Parathyroid adenoma (tissue), 2 donors: ENCODE data around the gene CGRRF1.

Experiments used
- H2AFZ ChIP-seq: fragments of 300-600 bp; sonication (generic); one replicate; pipeline ENCODE4 v1.7.0; 2017; ENCODE audit warnings: antibody characterized with exemption, mild to moderate bottlenecking
- H3K27ac ChIP-seq: fragments of 300-600 bp; sonication (generic); one replicate; pipeline ENCODE4 v1.7.0; 2017
- H3K27me3 ChIP-seq: fragments of 300-600 bp; sonication (generic); one replicate; pipeline ENCODE4 v1.7.0; 2017; ENCODE audit warnings: low read length; ENCODE audit not compliant: control insufficient read depth, insufficient read depth
- H3K36me3 ChIP-seq: fragments of 300-600 bp; sonication (generic); one replicate; pipeline ENCODE4 v1.7.0; 2017; ENCODE audit warnings: low read length; ENCODE audit not compliant: control insufficient read depth, insufficient read depth
- H3K4me1 ChIP-seq: fragments of 300-600 bp; sonication (generic); one replicate; pipeline ENCODE4 v1.7.0; 2017; ENCODE audit warnings: control low read depth
- H3K4me2 ChIP-seq: fragments of 300-600 bp; sonication (generic); one replicate; pipeline ENCODE4 v1.7.0; 2017; ENCODE audit warnings: low read length
- H3K4me3 ChIP-seq: fragments of 300-600 bp; sonication (generic); one replicate; pipeline ENCODE4 v1.7.0; 2017; ENCODE audit warnings: low read depth, low read length
- H3K79me2 ChIP-seq: fragments of 300-600 bp; sonication (generic); one replicate; pipeline ENCODE4 v1.7.0; 2017; ENCODE audit warnings: control low read depth
- H3K9ac ChIP-seq: fragments of 300-600 bp; sonication (generic); one replicate; pipeline ENCODE4 v1.7.0; 2017; ENCODE audit warnings: mild to moderate bottlenecking
- H3K9me3 ChIP-seq: fragments of 300-600 bp; sonication (generic); one replicate; pipeline ENCODE4 v1.7.0; 2017; ENCODE audit warnings: low read length; ENCODE audit not compliant: control insufficient read depth
- TF ChIP-seq, protein P1 (sequence below): fragments of 300-600 bp; sonication (generic); IDR thresholded peaks from one replicate; pipeline ENCODE4 v1.7.0; 2017; ENCODE audit warnings: antibody characterized with exemption, mild to moderate bottlenecking
- donor health status: primary hyperparathyroidism.

The CGRRF1 gene

GRCh38 chr14:54483073-54483745 is 26.5 kb upstream of the CGRRF1 start:
- Histone ChIP-seq H3K27ac (no peak overlapping the region), H3K36me3 (no peaks in the 10 kb centered on the region), H3K4me1 (peaks cover 6% of the 10 kb centered on the region), H3K4me2 (no peak overlapping the region), H3K9me3 (no peaks in the 10 kb centered on the region), H3K9ac (no peak overlapping the region), H3K27me3 (no peaks in the 10 kb centered on the region), H3K4me3 (no peak overlapping the region), H3K79me2 (peaks cover 17% of the 10 kb centered on the region), H2AFZ (no peak overlapping the region)
- TF ChIP-seq, protein P1, sequence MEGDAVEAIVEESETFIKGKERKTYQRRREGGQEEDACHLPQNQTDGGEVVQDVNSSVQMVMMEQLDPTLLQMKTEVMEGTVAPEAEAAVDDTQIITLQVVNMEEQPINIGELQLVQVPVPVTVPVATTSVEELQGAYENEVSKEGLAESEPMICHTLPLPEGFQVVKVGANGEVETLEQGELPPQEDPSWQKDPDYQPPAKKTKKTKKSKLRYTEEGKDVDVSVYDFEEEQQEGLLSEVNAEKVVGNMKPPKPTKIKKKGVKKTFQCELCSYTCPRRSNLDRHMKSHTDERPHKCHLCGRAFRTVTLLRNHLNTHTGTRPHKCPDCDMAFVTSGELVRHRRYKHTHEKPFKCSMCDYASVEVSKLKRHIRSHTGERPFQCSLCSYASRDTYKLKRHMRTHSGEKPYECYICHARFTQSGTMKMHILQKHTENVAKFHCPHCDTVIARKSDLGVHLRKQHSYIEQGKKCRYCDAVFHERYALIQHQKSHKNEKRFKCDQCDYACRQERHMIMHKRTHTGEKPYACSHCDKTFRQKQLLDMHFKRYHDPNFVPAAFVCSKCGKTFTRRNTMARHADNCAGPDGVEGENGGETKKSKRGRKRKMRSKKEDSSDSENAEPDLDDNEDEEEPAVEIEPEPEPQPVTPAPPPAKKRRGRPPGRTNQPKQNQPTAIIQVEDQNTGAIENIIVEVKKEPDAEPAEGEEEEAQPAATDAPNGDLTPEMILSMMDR, result no peak

- Histone ChIP-seq H3K4me3 (no peak overlapping the region), H3K27ac (no peak overlapping the region), H3K79me2 (peaks cover 20% of the 10 kb centered on the region), H2AFZ (no peak overlapping the region), H3K36me3 (no peaks in the 10 kb centered on the region), H3K9ac (no peak overlapping the region), H3K4me1 (peaks cover 6% of the 10 kb centered on the region), H3K9me3 (no peaks in the 10 kb centered on the region), H3K4me2 (no peak overlapping the region), H3K27me3 (no peaks in the 10 kb centered on the region)
- TF ChIP-seq, protein P1, result no peak
These were observed 25.9 kb upstream of the CGRRF1 start for GRCh38 chr14:54483846-54484245.

- H3K4me3 ChIP-seq, result no peak overlapping the region
- no peak overlapping the region for H3K27ac ChIP-seq
- no peaks in the 10 kb centered on the region for H3K36me3 ChIP-seq
- TF ChIP-seq, protein P1, result no peak
- H2AFZ ChIP-seq, result no peak overlapping the region
- no peak overlapping the region for H3K4me2 ChIP-seq
- no peak overlapping the region for H3K9ac ChIP-seq
- peaks cover 9% of the 10 kb centered on the region for H3K4me1 ChIP-seq
- no peaks in the 10 kb centered on the region for H3K9me3 ChIP-seq
- peaks cover 22% of the 10 kb centered on the region for H3K79me2 ChIP-seq
- H3K27me3 ChIP-seq, result no peaks in the 10 kb centered on the region
These were observed 23.0 kb upstream of the CGRRF1 start for GRCh38 chr14:54486685-54487084.

- peaks cover 22% of the 10 kb centered on the region for H3K79me2 ChIP-seq
- H3K4me2 ChIP-seq, result peak overlapping the region; percentile 86
- H3K27me3 ChIP-seq, result no peaks in the 10 kb centered on the region
- TF ChIP-seq, protein P1, result no peak
- peak overlapping the region; percentile 84 for H3K27ac ChIP-seq
- peak overlapping the region; percentile 62 for H3K9ac ChIP-seq
- H3K9me3 ChIP-seq, result no peaks in the 10 kb centered on the region
- peaks cover 9% of the 10 kb centered on the region for H3K4me1 ChIP-seq
- no peaks in the 10 kb centered on the region for H3K36me3 ChIP-seq
- H2AFZ ChIP-seq, result peak overlapping the region; percentile 91
- peak overlapping the region; percentile 84 for H3K4me3 ChIP-seq
These were observed 21.9 kb upstream of the CGRRF1 start for GRCh38 chr14:54487771-54488170.

GRCh38 chr14:54488318-54488645 is 21.4 kb upstream of the CGRRF1 start:
- peak overlapping the region; percentile 91 for H2AFZ ChIP-seq
- no peaks in the 10 kb centered on the region for H3K36me3 ChIP-seq
- peak overlapping the region; percentile 84 for H3K27ac ChIP-seq
- H3K27me3 ChIP-seq, result no peaks in the 10 kb centered on the region
- TF ChIP-seq, protein P1, result no peak
- H3K9me3 ChIP-seq, result no peaks in the 10 kb centered on the region
- peak overlapping the region; percentile 62 for H3K9ac ChIP-seq
- H3K4me3 ChIP-seq, result peak overlapping the region; percentile 84
- peaks cover 9% of the 10 kb centered on the region for H3K4me1 ChIP-seq
- peak overlapping the region; percentile 86 for H3K4me2 ChIP-seq
- H3K79me2 ChIP-seq, result peaks cover 22% of the 10 kb centered on the region
